Measurements from ENCODE around the gene TDRD9.

Gene TDRD9

GRCh38 chr14:103997391-103997790 lies 69.1 kb downstream of the TDRD9 start:
- TF ChIP-seq SPI1 (IDR thresholded peaks at IDR 0.05; ENCODE audit: low read depth, low read length) (no peak), PAX5 (IDR thresholded peaks at IDR 0.05; ENCODE audit: insufficient read depth, low read length, severe bottlenecking) (no peak), POLR2A (IDR thresholded peaks at IDR 0.05; ENCODE audit: low read depth, low read length) (no peak), POU2F2 (IDR thresholded peaks at IDR 0.05; ENCODE audit: low read depth, low read length) (no peak), TAF1 (IDR thresholded peaks at IDR 0.05; ENCODE audit: low read depth, low read length) (no peak), POLR2AphosphoS5 (IDR thresholded peaks at IDR 0.05; ENCODE audit: low read depth, low read length) (no peak)
- DNase-seq (ENCODE audit: insufficient read length, low spot score): no peak
- FAIRE-seq: no peak

- FAIRE-seq: no peak
- TF ChIP-seq POLR2A (IDR thresholded peaks at IDR 0.05; ENCODE audit: low read depth, low read length) (no peak), TAF1 (IDR thresholded peaks at IDR 0.05; ENCODE audit: low read depth, low read length) (no peak), POLR2AphosphoS5 (IDR thresholded peaks at IDR 0.05; ENCODE audit: low read depth, low read length) (no peak), PAX5 (IDR thresholded peaks at IDR 0.05; ENCODE audit: insufficient read depth, low read length, severe bottlenecking) (no peak), SPI1 (IDR thresholded peaks at IDR 0.05; ENCODE audit: low read depth, low read length) (no peak), POU2F2 (IDR thresholded peaks at IDR 0.05; ENCODE audit: low read depth, low read length) (no peak)
Measured at GRCh38 chr14:103998027-103998426, 69.8 kb downstream of the TDRD9 start.

GRCh38 chr14:103999795-104000440 lies 71.7 kb downstream of the TDRD9 start:
- DNase-seq (ENCODE audit: insufficient read length, low spot score) (no peak), FAIRE-seq (no peak)
- TF ChIP-seq POLR2AphosphoS5 (IDR thresholded peaks at IDR 0.05; ENCODE audit: low read depth, low read length) (no peak), TAF1 (IDR thresholded peaks at IDR 0.05; ENCODE audit: low read depth, low read length) (no peak), POLR2A (IDR thresholded peaks at IDR 0.05; ENCODE audit: low read depth, low read length) (no peak), POU2F2 (IDR thresholded peaks at IDR 0.05; ENCODE audit: low read depth, low read length) (no peak), PAX5 (IDR thresholded peaks at IDR 0.05; ENCODE audit: insufficient read depth, low read length, severe bottlenecking) (no peak), SPI1 (IDR thresholded peaks at IDR 0.05; ENCODE audit: low read depth, low read length) (no peak)

More at GRCh38 chr14:103998027-103998426, 69.8 kb downstream of the TDRD9 start:
- no peak for DNase-seq (ENCODE audit: insufficient read length, low spot score)

- FAIRE-seq: no peak
- no peak for DNase-seq (ENCODE audit: insufficient read length, low spot score)
- TF ChIP-seq POLR2AphosphoS5 (IDR thresholded peaks at IDR 0.05; ENCODE audit: low read depth, low read length) (no peak), TAF1 (IDR thresholded peaks at IDR 0.05; ENCODE audit: low read depth, low read length) (no peak), POU2F2 (IDR thresholded peaks at IDR 0.05; ENCODE audit: low read depth, low read length) (no peak)
Measured at GRCh38 chr14:104001003-104001402, 72.7 kb downstream of the TDRD9 start.

GRCh38 chr14:104003616-104004015 lies 75.4 kb downstream of the TDRD9 start:
- FAIRE-seq: no peak
- TF ChIP-seq POU2F2 (IDR thresholded peaks at IDR 0.05; ENCODE audit: low read depth, low read length): no peak
- TF ChIP-seq SPI1 (IDR thresholded peaks at IDR 0.05; ENCODE audit: low read depth, low read length): no peak
- TF ChIP-seq POLR2AphosphoS5 (IDR thresholded peaks at IDR 0.05; ENCODE audit: low read depth, low read length): no peak
- no peak for TF ChIP-seq POLR2A (IDR thresholded peaks at IDR 0.05; ENCODE audit: low read depth, low read length)
- TF ChIP-seq TAF1 (IDR thresholded peaks at IDR 0.05; ENCODE audit: low read depth, low read length): no peak
- TF ChIP-seq PAX5 (IDR thresholded peaks at IDR 0.05; ENCODE audit: insufficient read depth, low read length, severe bottlenecking): no peak
- DNase-seq (ENCODE audit: insufficient read length, low spot score): no peak

GRCh38 chr14:104004849-104005248 lies 76.6 kb downstream of the TDRD9 start:
- FAIRE-seq (no peak), DNase-seq (ENCODE audit: insufficient read length, low spot score) (no peak)
- TF ChIP-seq POU2F2 (IDR thresholded peaks at IDR 0.05; ENCODE audit: low read depth, low read length) (no peak), SPI1 (IDR thresholded peaks at IDR 0.05; ENCODE audit: low read depth, low read length) (no peak), PAX5 (IDR thresholded peaks at IDR 0.05; ENCODE audit: insufficient read depth, low read length, severe bottlenecking) (no peak), POLR2AphosphoS5 (IDR thresholded peaks at IDR 0.05; ENCODE audit: low read depth, low read length) (no peak), TAF1 (IDR thresholded peaks at IDR 0.05; ENCODE audit: low read depth, low read length) (no peak)

GRCh38 chr14:104005489-104005888 lies 77.2 kb downstream of the TDRD9 start:
- DNase-seq (ENCODE audit: insufficient read length, low spot score) (no peak), FAIRE-seq (no peak)
- TF ChIP-seq PAX5 (IDR thresholded peaks at IDR 0.05; ENCODE audit: insufficient read depth, low read length, severe bottlenecking): no peak
- TF ChIP-seq POLR2A (IDR thresholded peaks at IDR 0.05; ENCODE audit: low read depth, low read length): no peak
- no peak for TF ChIP-seq SPI1 (IDR thresholded peaks at IDR 0.05; ENCODE audit: low read depth, low read length)
- no peak for TF ChIP-seq TAF1 (IDR thresholded peaks at IDR 0.05; ENCODE audit: low read depth, low read length)
- TF ChIP-seq POU2F2 (IDR thresholded peaks at IDR 0.05; ENCODE audit: low read depth, low read length): no peak
- no peak for TF ChIP-seq POLR2AphosphoS5 (IDR thresholded peaks at IDR 0.05; ENCODE audit: low read depth, low read length)

- no peak for TF ChIP-seq TAF1 (IDR thresholded peaks at IDR 0.05; ENCODE audit: low read depth, low read length)
- no peak for TF ChIP-seq POLR2AphosphoS5 (IDR thresholded peaks at IDR 0.05; ENCODE audit: low read depth, low read length)
- no peak for TF ChIP-seq POLR2A (IDR thresholded peaks at IDR 0.05; ENCODE audit: low read depth, low read length)
- no peak for TF ChIP-seq PAX5 (IDR thresholded peaks at IDR 0.05; ENCODE audit: insufficient read depth, low read length, severe bottlenecking)
- TF ChIP-seq SPI1 (IDR thresholded peaks at IDR 0.05; ENCODE audit: low read depth, low read length): no peak
- TF ChIP-seq POU2F2 (IDR thresholded peaks at IDR 0.05; ENCODE audit: low read depth, low read length): no peak
- FAIRE-seq: no peak
- no peak for DNase-seq (ENCODE audit: insufficient read length, low spot score)
Measured at GRCh38 chr14:104007121-104007520, 78.9 kb downstream of the TDRD9 start.

GRCh38 chr14:104009297-104009696 lies 81.0 kb downstream of the TDRD9 start:
- FAIRE-seq: no peak

More at GRCh38 chr14:104009297-104009696, 81.0 kb downstream of the TDRD9 start:
- DNase-seq (ENCODE audit: insufficient read length, low spot score): no peak
- no peak for TF ChIP-seq POU2F2 (IDR thresholded peaks at IDR 0.05; ENCODE audit: low read depth, low read length)
- TF ChIP-seq TAF1 (IDR thresholded peaks at IDR 0.05; ENCODE audit: low read depth, low read length): no peak
- TF ChIP-seq SPI1 (IDR thresholded peaks at IDR 0.05; ENCODE audit: low read depth, low read length): no peak
- TF ChIP-seq POLR2A (IDR thresholded peaks at IDR 0.05; ENCODE audit: low read depth, low read length): no peak
- no peak for TF ChIP-seq POLR2AphosphoS5 (IDR thresholded peaks at IDR 0.05; ENCODE audit: low read depth, low read length)
- no peak for TF ChIP-seq PAX5 (IDR thresholded peaks at IDR 0.05; ENCODE audit: insufficient read depth, low read length, severe bottlenecking)

Measured in GM12891 (cell line).